SIG-M5 treated with dmso at 0.1 percent for 504 hours (cell line): ENCODE measurements around the gene AQP3.
"Not testable (repeated sequence)": the region's sequence is repeated elsewhere in the genome, so short reads cannot be mapped to it uniquely, and the experiment has no call there.

Source experiments
- DNase-seq: peaks from one replicate; lab custom pipeline; 2025; ENCODE audit not compliant: unreplicated experiment; lab: John Stamatoyannopoulos, UW

The AQP3 gene

DNA sequence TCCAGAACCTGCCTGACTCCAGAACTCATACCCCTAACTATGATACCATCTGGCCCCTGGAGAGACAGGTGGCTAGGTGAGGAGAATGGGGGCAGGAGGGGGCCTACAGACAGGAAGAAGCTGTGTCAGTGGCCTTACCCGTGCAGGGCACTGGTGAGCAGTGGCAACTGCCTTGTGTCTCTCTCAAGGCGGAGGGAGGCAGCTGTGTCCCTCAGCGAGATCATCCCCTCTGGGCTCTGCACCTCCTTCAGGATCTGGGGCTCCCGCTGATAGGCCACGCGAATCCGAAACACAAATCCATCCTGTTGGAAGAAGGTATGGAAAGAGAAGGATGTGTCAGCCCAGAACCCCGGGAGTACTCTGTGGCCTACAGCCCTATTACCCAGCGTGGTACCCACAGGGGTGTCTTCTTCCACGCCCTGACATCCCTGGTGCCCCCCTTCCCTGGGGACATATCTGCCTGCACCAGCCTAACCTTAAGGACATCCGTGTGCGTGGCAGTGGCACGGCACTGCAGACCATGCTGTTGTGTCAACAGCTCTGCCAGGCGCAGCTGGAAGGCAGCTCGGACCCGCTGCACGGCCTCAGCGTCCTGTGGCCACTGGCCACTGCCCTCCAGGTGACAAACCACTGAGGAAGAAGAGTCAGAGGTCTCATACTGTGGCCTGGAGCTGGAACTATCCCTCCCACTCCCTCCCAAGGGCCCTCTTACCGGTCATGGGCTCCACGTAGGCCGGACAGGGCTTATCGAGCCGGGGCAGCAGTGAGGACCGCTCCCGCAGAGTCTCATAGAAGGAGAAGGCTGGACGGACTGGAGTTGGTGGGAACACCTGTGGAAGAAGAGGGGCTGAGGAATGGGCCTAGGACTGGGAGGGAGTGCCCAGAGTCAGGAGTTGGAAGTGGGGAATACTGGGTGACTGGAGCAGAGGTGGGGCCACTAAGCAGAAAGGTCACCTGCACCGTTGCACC, 18.5 kb upstream of the AQP3 start:
- no peak for DNase-seq

DNA sequence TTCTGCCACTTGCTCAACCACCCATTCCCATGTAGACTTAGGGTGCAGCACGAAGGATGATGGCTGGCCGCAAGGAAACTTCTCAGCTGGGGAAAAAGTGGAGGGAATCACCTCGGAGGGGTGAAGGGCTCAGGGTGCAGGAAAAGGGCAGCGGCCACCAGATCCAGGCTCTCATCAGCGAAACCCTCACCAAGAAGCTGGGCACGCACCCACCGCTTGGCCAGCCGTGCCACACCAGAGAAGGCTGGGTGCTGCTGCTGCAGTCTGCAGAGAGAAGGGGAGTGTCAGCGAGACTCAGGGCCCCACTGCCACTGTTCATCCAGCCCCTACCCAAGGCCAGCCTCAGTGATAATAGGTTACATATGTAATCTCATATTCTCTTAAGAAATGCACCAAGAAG, 17.7 kb upstream of the AQP3 start:
- DNase-seq, result no peak

DNA sequence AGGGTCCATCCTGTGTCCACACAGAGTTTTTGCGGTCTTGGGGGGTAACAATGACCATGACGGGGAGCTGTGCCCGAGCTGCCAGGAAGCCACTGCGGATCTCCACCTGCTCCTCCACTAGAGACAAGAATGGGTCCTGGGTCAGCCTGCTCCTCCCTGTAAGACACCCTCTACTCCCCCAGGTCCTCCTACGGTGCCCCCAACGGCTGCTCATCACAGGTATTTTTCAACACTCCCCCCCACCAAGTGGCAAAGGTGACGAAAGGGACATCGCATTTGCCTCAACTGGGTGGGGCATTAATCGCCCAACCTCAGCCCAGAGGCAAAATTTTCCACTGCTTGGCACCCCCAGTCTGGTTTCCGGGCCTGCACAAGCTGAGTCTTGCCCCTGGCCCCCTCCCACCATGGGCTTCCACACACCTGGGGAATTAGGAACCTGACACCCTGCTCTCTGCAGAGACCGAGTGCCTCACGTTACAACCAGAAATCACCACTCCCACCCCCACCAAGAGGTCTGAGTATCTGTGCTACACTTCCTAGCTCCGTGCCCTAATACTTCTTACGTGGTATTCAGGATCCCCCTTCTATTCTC, 16.7 kb upstream of the AQP3 start:
- no peak for DNase-seq

- DNase-seq, result no peak
Measured at GRCh38 chr9:33463151-33463550, 15.8 kb upstream of the AQP3 start.

DNA sequence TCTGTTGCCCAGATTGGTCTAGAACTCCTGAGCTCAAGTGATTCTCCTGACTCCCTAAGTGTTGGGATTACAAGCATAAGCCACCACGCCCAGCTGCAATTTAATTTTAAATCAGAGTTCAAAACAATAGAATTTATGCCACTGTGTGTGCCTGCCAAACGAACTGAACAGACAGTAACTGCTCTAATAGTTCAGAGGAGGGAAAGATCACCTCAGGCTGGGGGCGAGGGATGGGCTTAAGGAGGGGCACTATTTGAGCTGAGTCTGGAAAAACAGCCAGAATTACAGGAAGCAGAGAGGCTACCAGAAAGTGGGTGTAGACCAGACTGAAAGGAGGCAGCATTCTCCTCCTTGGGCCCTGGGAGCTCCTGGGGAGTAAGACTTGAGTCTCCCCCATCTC, 14.1 kb upstream of the AQP3 start:
- no peak for DNase-seq

DNA sequence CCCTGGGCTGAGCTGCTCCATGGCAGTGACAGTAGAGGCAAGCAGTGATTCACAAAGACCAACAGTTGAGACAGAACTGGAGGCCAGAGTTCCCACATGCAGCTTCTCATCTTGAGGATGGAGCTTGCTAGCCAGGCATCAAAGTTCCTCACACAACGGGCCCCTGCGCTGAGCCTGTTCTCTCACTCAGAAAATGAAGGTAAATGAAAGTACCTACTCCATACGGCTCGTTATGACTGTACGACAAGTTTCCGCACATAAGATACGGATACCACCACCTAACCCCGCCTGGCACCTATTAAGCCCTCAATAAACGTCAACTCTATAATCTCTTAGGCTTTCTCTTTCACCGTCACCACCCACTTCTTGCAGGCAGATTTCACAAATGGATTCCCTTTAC, 13.5 kb upstream of the AQP3 start:
- no peak for DNase-seq

DNA sequence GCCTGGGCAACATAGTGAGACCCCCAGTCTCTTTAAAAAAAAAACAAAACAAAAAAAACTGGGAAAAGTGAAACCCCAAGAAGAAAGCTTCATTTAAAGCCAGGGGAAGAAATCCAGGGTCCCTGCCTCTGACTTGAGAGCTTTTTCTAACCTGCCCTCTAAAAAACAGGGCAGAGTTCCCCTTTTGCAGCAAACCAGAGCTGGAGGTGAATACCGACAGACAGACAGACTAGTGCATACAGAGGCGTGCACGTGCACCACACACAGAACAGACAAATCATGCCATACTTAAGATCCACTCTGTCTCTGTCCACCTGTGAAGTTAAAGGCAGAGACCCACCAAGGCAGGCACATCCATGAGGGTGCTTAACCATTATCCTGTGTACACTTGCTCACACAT, 11.7 kb upstream of the AQP3 start:
- no peak for DNase-seq

DNA sequence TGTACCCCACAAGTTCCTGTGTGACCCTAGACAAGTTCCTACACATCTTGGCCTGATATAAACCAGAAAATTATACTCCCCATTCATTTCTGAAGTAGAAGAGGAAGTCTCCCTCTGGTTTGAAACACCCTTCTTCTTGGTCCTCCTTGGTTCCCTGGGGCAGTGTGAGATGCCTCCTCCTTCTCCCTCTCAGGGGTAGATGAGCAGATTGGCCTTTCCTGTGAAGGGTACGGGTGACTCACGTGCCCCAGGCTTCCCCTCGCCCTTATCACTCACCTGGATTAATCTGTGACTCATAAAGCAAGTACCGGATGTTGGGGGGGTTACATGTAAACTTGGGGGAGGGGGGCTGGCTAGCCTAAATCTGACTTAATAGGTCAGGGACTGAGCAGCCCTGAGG, 11.1 kb upstream of the AQP3 start:
- DNase-seq, result no peak

- DNase-seq, result no peak
Measured at GRCh38 chr9:33455945-33456344, 8.6 kb upstream of the AQP3 start.

GRCh38 chr9:33455456-33455855, 8.1 kb upstream of the AQP3 start:
- not testable (repeated sequence) for DNase-seq

DNA sequence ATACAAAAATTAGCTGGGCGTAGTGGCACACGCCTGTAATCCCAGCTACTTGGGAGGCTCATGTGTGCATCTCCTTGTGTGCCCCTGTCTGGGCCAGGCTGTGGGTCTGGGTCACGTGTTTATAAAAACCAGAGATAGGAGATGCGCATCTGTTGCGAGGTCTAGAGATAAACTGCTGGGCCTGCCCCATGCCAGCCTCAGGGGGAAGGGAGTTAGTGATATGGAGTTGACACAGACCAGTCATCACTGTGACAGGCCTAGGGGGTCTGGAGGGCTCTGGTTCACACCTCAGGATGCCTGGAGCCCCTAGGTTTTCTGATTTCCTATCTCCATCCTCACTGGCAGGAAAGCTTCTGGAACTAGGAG, 7.3 kb upstream of the AQP3 start:
- DNase-seq, result not testable (repeated sequence)

DNA sequence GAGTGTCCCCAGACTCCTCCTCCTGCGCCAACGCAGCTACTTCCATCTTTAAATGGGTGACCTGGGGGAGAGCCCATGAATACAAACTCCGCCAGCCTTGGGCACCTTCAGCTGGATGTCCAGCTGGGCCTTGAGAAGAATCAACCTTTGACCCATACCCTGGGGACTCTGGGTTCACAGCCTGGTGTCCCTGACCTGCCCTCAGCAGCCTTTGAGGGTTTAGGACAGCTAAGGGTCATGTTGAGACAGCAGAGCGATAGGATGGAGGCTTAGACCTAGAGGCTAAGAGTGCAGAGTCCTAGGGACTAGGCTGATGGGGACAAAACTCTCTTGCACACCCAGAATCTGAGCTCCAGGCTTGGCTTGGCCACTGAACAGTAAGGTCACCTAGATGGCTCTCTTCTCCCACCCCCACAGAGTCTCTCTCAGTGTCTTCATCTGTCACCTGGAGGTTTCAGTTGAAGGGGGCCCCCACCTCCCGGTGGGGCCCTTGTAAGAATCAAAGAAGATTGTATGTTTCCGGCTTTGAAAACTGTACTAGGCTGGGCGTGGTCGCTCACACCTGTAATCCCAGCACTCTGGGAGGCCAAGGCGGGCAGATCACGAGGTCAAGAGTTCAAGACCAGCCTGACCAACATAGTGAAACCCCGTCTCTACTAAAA, 6.7 kb upstream of the AQP3 start:
- no peak for DNase-seq

- DNase-seq, result no peak
Measured at GRCh38 chr9:33453286-33453860, 6.0 kb upstream of the AQP3 start.

DNA sequence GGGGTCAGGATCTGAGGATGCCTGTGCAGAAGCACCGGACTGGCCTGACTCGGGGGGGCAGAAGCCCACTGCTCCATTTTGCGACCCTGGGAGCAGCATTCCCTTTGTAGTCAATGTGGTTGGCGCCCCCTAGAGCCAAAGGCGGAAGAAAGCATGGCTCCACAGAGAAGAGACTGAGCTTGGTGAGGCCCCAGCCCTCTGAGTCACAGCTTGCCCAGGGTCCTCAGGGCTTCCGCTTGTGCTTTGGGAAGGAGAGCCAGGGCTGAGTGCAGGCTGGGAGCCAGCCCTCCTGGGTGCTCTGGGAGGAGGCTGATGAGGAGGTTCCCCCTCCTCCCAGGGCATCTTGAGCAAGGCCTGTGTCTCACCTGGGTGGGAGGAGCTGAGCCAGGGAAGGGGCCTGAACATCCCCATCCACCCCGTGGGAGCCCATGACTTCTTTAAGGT, 5.5 kb upstream of the AQP3 start:
- peak; percentile 76 for DNase-seq

DNA sequence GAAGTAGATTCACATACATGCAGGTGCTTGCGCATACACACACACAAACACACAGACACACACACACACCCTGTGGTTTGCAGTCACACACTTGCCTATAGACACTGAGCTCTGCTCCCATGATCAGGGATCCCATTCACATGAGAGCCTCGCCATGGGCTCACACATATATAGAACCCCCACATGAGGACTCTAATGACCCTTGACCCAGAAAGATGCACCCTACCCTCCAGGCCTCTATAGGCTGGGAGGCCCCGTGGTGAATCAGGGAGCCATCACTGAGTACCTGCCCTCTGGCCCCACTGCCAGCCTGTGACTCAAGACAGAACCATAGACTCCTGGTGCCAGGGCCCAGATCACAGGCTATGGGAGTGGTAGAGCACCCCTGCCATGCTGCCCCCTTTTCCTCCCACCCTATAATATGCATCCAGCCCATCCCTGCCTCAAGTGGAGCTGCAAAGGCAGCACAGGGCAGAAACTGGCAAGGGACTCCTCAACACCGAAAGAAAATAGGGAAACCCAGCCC, 3.3 kb upstream of the AQP3 start:
- DNase-seq, result no peak

- no peak for DNase-seq
Measured at GRCh38 chr9:33449715-33450114, 2.3 kb upstream of the AQP3 start.

DNA sequence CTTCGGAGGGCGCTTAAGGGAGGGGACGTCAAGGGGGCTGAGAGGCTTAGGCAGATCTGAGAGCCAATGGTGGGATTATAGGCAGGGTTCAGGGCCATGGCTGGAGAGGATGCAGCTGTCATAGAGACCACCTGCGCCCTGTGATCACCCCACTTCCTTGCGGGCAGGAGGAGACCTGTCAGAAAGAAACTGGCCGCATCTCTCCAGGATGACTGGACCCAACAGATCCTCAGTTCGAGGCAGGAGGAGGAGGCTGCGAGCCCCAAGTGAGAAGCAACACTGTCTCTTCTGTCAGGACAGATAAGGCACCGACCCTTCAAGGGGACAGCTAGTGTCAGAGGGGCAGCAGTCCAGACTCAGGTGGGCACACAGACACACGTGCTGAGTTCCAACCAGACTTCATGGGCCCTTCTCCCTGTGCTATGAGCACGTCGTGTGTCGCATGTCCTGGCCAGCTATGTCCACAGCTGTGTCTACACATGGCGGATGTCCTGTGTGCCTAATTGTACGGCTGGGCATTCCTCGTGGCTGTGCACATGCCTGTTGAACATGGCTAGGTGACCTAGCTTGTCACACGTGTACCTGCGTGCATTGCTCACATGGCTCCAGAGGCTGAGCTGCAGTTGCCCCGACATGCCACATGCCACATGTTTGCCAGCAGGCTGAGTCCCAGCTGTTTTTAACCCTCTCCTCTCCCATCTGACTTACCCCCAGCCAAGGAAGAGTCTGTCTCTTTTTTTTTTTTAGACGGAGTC, 583 bp upstream of the AQP3 start:
- DNase-seq, result no peak

- no peak for DNase-seq
Measured at GRCh38 chr9:33446240-33446945, 1.0 kb downstream of the AQP3 start.

- no peak for DNase-seq
Measured at GRCh38 chr9:33445389-33446239, 1.8 kb downstream of the AQP3 start.
